ENCODE data around the gene SEC14L3. TPM values are rescaled to one million over a fixed set of nuclear protein-coding genes. Genes with fewer than 3 reads are reported as not detected.

Gene SEC14L3
- total and polyA plus RNA-seq, 10 of the 15 experiments (the other 5 are each of a cell fraction or from before 2014, with no cell fraction given) = 0.03 TPM; not detected in 9

DNA sequence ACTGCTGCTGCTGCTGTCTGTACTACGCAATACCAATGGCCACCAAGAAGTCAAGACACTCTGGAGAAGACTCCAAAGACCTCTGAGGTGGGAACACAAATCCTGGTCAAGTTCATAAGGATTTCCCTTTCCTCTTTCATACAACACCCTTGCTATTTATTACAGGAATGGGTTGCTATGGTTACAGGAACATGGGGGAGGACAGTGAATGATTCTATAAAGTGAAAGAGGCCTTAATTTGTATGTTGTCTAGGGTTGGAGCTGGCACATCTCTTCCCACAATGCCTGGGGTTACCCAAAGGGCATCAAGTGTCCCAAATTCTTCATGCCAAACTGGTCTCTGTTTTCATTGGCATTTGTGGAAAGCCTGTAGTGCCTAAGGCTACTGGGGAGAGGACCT is 11.4 kb upstream of the SEC14L3 start (continued):
- TF ChIP-seq ZNF592 (IDR thresholded peaks at IDR 0.05) (no peak), SRF (IDR thresholded peaks at IDR 0.05; ENCODE audit: low read depth in 2 of 2, low read length in 2 of 2) (no peak), RB1 (IDR thresholded peaks at IDR 0.05; ENCODE audit: borderline replicate concordance) (no peak), HDAC2 (IDR thresholded peaks at IDR 0.05) (no peak), CBX3 (IDR thresholded peaks at IDR 0.05; ENCODE audit: borderline replicate concordance, low read depth) (no peak), ZBED1 (IDR thresholded peaks at IDR 0.05; ENCODE audit: borderline replicate concordance) (no peak), REST (IDR thresholded peaks at IDR 0.05; ENCODE audit: low read depth, low read length) (no peak), CHD2 (IDR thresholded peaks at IDR 0.05; ENCODE audit: borderline replicate concordance, low read depth, low read length) (no peak), FOXM1 (IDR thresholded peaks at IDR 0.05; ENCODE audit: low read depth, low read length) (no peak), FOXK2 (IDR thresholded peaks at IDR 0.05) (no peak), BMI1 (IDR thresholded peaks at IDR 0.05; ENCODE audit: borderline replicate concordance) (no peak), RBBP5 (conservative IDR thresholded peaks at IDR 0.05) (no peak), ZBTB4 (CRISPR knock-in tag; IDR thresholded peaks at IDR 0.05) (no peak)
- TF ChIP-seq, protein P1, sequence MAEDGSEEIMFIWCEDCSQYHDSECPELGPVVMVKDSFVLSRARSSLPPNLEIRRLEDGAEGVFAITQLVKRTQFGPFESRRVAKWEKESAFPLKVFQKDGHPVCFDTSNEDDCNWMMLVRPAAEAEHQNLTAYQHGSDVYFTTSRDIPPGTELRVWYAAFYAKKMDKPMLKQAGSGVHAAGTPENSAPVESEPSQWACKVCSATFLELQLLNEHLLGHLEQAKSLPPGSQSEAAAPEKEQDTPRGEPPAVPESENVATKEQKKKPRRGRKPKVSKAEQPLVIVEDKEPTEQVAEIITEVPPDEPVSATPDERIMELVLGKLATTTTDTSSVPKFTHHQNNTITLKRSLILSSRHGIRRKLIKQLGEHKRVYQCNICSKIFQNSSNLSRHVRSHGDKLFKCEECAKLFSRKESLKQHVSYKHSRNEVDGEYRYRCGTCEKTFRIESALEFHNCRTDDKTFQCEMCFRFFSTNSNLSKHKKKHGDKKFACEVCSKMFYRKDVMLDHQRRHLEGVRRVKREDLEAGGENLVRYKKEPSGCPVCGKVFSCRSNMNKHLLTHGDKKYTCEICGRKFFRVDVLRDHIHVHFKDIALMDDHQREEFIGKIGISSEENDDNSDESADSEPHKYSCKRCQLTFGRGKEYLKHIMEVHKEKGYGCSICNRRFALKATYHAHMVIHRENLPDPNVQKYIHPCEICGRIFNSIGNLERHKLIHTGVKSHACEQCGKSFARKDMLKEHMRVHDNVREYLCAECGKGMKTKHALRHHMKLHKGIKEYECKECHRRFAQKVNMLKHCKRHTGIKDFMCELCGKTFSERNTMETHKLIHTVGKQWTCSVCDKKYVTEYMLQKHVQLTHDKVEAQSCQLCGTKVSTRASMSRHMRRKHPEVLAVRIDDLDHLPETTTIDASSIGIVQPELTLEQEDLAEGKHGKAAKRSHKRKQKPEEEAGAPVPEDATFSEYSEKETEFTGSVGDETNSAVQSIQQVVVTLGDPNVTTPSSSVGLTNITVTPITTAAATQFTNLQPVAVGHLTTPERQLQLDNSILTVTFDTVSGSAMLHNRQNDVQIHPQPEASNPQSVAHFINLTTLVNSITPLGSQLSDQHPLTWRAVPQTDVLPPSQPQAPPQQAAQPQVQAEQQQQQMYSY (CRISPR knock-in tag; IDR thresholded peaks at IDR 0.05) = no peak
- TF ChIP-seq, protein P2, sequence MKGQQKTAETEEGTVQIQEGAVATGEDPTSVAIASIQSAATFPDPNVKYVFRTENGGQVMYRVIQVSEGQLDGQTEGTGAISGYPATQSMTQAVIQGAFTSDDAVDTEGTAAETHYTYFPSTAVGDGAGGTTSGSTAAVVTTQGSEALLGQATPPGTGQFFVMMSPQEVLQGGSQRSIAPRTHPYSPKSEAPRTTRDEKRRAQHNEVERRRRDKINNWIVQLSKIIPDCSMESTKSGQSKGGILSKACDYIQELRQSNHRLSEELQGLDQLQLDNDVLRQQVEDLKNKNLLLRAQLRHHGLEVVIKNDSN (IDR thresholded peaks at IDR 0.05; ENCODE audit: borderline replicate concordance, extremely low read length, insufficient read depth, low read depth, low read length) = no peak

Data from GM12878 (cell line).